Uterus (tissue), 4 donors: ENCODE measurements around the gene DYRK4. TPM values are rescaled to one million over a fixed set of nuclear protein-coding genes. Genes with fewer than 3 reads are reported as not detected.

Source experiments
- DNase-seq, 2 donors: peaks; one replicate each; pipeline ENCODE4 v3.0.0-alpha.2; 2019 to 2020
- H3K27ac ChIP-seq, 2 donors: fragments of 200-600 bp; sonication (generic); 1 replicate in 1 of 2; 2 replicates in 1 of 2; pipeline ENCODE4 v1.5.1; 2016 to 2018
- H3K27me3 ChIP-seq, 2 donors: fragments of 200-600 bp; sonication (generic); one replicate each; pipeline ENCODE4 v1.5.1; 2018 to 2019; ENCODE audit warnings: control low read depth in 1 of 2
- H3K36me3 ChIP-seq, 2 donors: fragments of 200-600 bp; sonication (generic); one replicate each; pipeline ENCODE4 v1.5.1; 2019; ENCODE audit warnings: control low read depth in 1 of 2
- H3K4me1 ChIP-seq, 2 donors: fragments of 200-600 bp; sonication (generic); one replicate each; pipeline ENCODE4 v1.5.1; 2018 to 2019; ENCODE audit warnings: control low read depth in 1 of 2
- H3K4me3 ChIP-seq, 2 donors: fragments of 200-600 bp; sonication (generic); 1 replicate in 1 of 2; 2 replicates in 1 of 2; pipeline ENCODE4 v1.5.1; 2018 to 2019; ENCODE audit warnings: mild to moderate bottlenecking in 1 of 2
- H3K9me3 ChIP-seq, 2 donors: fragments of 200-600 bp; sonication (generic); one replicate each; pipeline ENCODE4 v1.5.1; 2019; ENCODE audit warnings: control low read depth in 1 of 2
- POLR2A ChIP-seq, 2 donors: fragments of 450-650 bp; IDR thresholded peaks; one replicate each; pipeline ENCODE4 v1.6.1; 2016; ENCODE audit warnings: antibody characterized with exemption in 2 of 2, mild to moderate bottlenecking in 1 of 2, moderate library complexity in 1 of 2
- intact Hi-C: fragments of 100-400 bp; cut with DNase I; formaldehyde crosslinking; loops from one replicate; pipeline ENCODE4 v1.15.1; 2023; ENCODE audit warnings: low total_unique reads
- total RNA-seq, 4 donors: library from RNA; depleted of rRNA in 3 of 4; stranded (reverse); fragments of >200 nt in 3 of 4; gene quantifications; one replicate each; pipeline versions ENCODE4 v1.1.0 to v1.2.4, GENCODE V29; 2014 to 2023
- TF ChIP-seq, protein P1 (sequence below), 4 experiments: fragments of 200-600 bp in 2 of 4; fragments of 450-650 bp in 2 of 4; sonication (generic) in 2 of 4; IDR thresholded peaks; one replicate each; pipeline ENCODE4 v1.5.1; 2016 to 2019; ENCODE audit warnings: antibody characterized with exemption in 4 of 4, mild to moderate bottlenecking in 2 of 4, moderate library complexity in 1 of 4
- donor health status: DM: yes; HTN: yes; CAD: no.

Gene DYRK4
- total RNA-seq, 4 donors from 2014 or later: 32.3 to 51.1 (median 41.4) TPM

DNA sequence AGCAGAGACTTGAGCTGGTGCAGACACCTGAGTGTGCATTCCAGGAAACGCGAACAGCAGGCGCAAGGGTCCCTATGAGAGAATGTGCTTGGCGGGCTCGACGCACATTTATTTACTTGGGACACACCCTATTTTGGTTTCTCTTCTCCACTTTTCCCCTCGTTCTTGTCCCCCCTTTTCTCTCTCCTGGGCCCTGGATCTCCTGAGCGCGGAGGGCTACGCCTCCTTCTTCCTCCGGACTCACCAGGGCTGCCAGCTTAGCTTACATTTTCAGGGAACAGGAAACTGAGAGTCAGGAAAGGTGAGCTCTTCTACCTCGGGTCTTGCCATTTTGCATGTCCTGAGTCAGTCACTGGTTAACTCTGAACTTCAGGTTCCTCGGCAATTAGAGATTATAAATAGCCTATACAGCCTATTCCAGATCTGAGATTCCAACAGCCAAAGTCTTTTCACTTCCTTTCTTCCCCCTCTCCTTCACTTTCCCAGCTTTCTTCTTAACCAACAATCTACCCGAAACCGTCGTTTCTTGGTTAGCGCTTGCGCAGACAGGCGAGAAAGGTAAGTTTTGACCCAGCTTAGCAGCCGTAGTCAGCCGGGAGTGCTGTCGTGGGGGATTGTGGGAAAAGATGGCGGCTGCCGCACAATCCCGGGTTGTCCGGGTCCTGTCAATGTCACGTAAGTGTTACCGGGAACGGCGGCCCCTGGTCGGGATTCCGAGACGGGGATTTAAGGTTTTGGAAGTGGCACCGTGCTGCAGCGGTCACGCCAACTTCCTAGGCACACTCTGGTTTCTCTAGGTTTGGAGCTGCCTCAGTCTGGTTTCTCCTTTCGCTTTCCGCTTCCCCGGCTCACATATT is 86.7 kb downstream of the DYRK4 start, which contains the start of the genes AKAP3 and NDUFA9:
Gene AKAP3, minus strand, starts transcription at position 551 of the 857 bp plus-strand sequence. CDS start 10,855 bp downstream, outside the sequence.
Gene NDUFA9, plus strand, starts transcription at position 614 of the 857 bp plus-strand sequence. Its CDS starts 13 bp downstream, at position 627.
- peak in 1 of 2 donors; percentile 26 for TF ChIP-seq POLR2A (IDR thresholded peaks at IDR 0.05)
- TF ChIP-seq, protein P1, sequence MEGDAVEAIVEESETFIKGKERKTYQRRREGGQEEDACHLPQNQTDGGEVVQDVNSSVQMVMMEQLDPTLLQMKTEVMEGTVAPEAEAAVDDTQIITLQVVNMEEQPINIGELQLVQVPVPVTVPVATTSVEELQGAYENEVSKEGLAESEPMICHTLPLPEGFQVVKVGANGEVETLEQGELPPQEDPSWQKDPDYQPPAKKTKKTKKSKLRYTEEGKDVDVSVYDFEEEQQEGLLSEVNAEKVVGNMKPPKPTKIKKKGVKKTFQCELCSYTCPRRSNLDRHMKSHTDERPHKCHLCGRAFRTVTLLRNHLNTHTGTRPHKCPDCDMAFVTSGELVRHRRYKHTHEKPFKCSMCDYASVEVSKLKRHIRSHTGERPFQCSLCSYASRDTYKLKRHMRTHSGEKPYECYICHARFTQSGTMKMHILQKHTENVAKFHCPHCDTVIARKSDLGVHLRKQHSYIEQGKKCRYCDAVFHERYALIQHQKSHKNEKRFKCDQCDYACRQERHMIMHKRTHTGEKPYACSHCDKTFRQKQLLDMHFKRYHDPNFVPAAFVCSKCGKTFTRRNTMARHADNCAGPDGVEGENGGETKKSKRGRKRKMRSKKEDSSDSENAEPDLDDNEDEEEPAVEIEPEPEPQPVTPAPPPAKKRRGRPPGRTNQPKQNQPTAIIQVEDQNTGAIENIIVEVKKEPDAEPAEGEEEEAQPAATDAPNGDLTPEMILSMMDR (IDR thresholded peaks at IDR 0.05): peak in 1 of 4 experiments; percentile 13
- peaks cover 0 to 7% of the 10 kb centered on the region in 2 donors for H3K4me1 ChIP-seq
- intact Hi-C loops: no loop called here
- H3K36me3 ChIP-seq: no peaks in the 10 kb centered on the region
- H3K27me3 ChIP-seq: no peaks in the 10 kb centered on the region
- peak within 1 kb of the TSS; percentile 64 to 68 for H3K4me3 ChIP-seq
- peak within 1 kb of the TSS; percentile 86 to 91 for H3K27ac ChIP-seq
- peak; percentile 76 to 80 for DNase-seq
- H3K9me3 ChIP-seq: no peaks in the 10 kb centered on the region

DNA sequence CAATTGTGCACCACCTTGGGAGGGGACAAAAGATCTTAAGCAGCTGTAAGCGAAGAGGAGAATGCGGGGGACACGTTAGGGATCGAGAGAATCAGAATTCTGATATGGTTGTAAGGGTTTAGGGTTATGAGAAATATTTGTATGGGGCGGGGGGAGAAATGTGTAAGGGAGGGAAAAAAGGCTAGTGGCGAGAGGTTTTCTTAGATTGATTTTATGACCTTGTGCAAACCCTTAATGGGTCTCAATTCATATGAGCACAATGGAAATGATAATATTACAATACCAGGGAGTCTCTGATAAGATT is 87.3 kb downstream of the DYRK4 start:
- Histone ChIP-seq H3K36me3 (no peaks in the 10 kb centered on the region), H3K27ac (peak overlapping the region; percentile 86 to 91), H3K4me3 (peak overlapping the region; percentile 64 to 68), H3K4me1 (peaks cover 0 to 7% of the 10 kb centered on the region in 2 donors), H3K27me3 (no peaks in the 10 kb centered on the region), H3K9me3 (no peaks in the 10 kb centered on the region)
- DNase-seq: no peak
- TF ChIP-seq, protein P1 (IDR thresholded peaks at IDR 0.05): no peak
- TF ChIP-seq POLR2A (IDR thresholded peaks at IDR 0.05): no peak
- intact Hi-C loops: no loop called here

DNA sequence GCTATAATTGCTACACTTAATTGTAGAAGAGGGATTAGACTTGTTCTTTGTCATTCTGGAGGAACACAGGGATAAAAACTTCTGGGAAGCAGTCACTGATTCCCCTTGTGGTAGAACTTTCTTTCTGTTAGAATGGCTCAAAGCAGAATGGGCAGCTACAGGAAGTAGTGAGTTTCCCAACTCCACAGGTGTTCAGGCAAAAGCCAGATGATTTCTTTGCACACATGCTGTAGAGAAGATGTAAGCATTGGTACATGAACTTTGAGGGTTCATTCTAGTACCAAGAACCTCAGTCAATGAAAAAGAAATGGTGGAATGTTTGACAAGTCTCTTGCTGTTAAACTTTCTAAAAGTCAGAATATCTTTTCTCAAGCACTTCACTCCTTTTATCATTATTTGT is 91.2 kb downstream of the DYRK4 start:
- H3K27ac ChIP-seq: no peak overlapping the region
- DNase-seq: no peak
- H3K27me3 ChIP-seq: no peaks in the 10 kb centered on the region
- H3K36me3 ChIP-seq: no peaks in the 10 kb centered on the region
- H3K9me3 ChIP-seq: no peaks in the 10 kb centered on the region
- peaks cover 0 to 7% of the 10 kb centered on the region in 2 donors for H3K4me1 ChIP-seq
- TF ChIP-seq, protein P1 (IDR thresholded peaks at IDR 0.05): no peak
- TF ChIP-seq POLR2A (IDR thresholded peaks at IDR 0.05): no peak
- no peak overlapping the region for H3K4me3 ChIP-seq
- intact Hi-C loops: no loop called here

DNA sequence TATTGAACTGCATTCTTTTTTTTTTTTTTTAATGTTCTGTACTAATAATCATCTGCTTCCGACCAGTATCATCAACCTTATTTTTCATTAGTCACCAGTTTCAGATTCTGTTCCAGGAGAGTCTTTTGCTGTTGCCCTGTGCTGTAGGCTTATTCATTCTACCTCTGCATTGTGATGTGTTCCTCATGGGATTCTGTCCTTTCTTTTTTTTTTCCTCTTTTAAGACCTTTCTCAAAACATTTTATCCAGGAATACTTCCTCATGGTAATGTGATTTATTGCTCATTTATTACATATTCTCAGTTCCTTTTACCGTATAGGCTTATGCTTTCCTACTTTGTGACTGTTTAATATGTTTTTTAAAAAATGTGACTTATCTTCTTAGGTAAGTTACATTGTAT is 91.7 kb downstream of the DYRK4 start:
- Histone ChIP-seq H3K4me1 (peaks cover 0 to 7% of the 10 kb centered on the region in 2 donors), H3K27ac (no peak overlapping the region), H3K9me3 (no peaks in the 10 kb centered on the region), H3K27me3 (no peaks in the 10 kb centered on the region), H3K4me3 (no peak overlapping the region), H3K36me3 (no peaks in the 10 kb centered on the region)
- TF ChIP-seq POLR2A (IDR thresholded peaks at IDR 0.05): no peak
- TF ChIP-seq, protein P1 (IDR thresholded peaks at IDR 0.05): no peak
- no peak for DNase-seq
- intact Hi-C loops: no loop called here

Other genes with a start within 250 kb of the DYRK4 start
- 10 to 100 TPM in 1 of 4 donors, 1 to 10 TPM in 2, under 1 TPM in 1; 0.26 to 10.6 (median 2.3) TPM for gene TIGAR, start 241.0 kb upstream of the DYRK4 start, total RNA-seq
- not detected for gene FGF23, start 182.5 kb upstream of the DYRK4 start, total RNA-seq
- not detected for gene FGF6, start 116.4 kb upstream of the DYRK4 start, total RNA-seq
- gene RAD51AP1, start 23.3 kb upstream of the DYRK4 start, total RNA-seq: 10 to 100 TPM in 1 of 4 donors, 1 to 10 TPM in 1, not detected in 2; 1.3 to 22.8 TPM
- 1 to 10 TPM in 2 of 4 donors, under 1 TPM in 1, not detected in 1; 0.79 to 1.6 (median 1.3) TPM for gene AKAP3, start 86.8 kb downstream of the DYRK4 start, total RNA-seq
- 10 to 100 TPM; 24.3 to 74.4 (median 61.8) TPM for gene NDUFA9, start 86.9 kb downstream of the DYRK4 start, total RNA-seq
- gene GALNT8, start 158.2 kb downstream of the DYRK4 start, total RNA-seq: 1 to 10 TPM in 1 of 4 donors, under 1 TPM in 2, not detected in 1; 0.29 to 5.8 (median 0.70) TPM